HCT116 (cell line): ENCODE results near the gene CDKL5. TPM values are rescaled to one million over a fixed set of nuclear protein-coding genes. Genes with fewer than 3 reads are reported as not detected.

Experiments used
- ATAC-seq: fragments of 200-7000 bp; cut with Tn5 transposase; 2 replicates; pipeline ENCODE4 v1.9.1; 2020; ENCODE audit warnings: mild to moderate bottlenecking, moderate library complexity
- BruUV-seq: library from RNA; stranded (reverse); fragments of 400-500 nt; replicated peaks from 2 replicates; lab custom pipeline; 2021; lab: Mats Ljungman, UMichigan
- CTCF ChIA-PET: fragments of 300-600 bp; sonication (Branson Sonifier 250); formaldehyde crosslinking; loops from one replicate; lab custom pipeline; 2021; ENCODE audit warnings: antibody characterized with exemption; lab: Charles Lee
- POLR2A ChIA-PET: fragments of 300-600, 350-600 bp; sonication (Branson Sonifier 250); formaldehyde crosslinking; loops from one replicate; lab custom pipeline; 2021; ENCODE audit warnings: antibody characterized with exemption; lab: Charles Lee
- RAD21 ChIA-PET, 2 experiments: fragments of 300-600 bp; sonication (Branson Sonifier 250); formaldehyde crosslinking; loops; one replicate each; lab custom pipeline; 2023; ENCODE audit warnings: low total read pairs in 2 of 2; ENCODE audit not compliant: uncharacterized antibody in 2 of 2, unreplicated experiment in 2 of 2, low non-redundant PET in 1 of 2; lab: Charles Lee
- DNase-seq: peaks from one replicate; pipeline ENCODE4 v3.0.0-alpha.2; 2010; ENCODE audit warnings: low read depth, low spot score
- H2AFZ ChIP-seq: fragments of 200-600 bp; shearing (Covaris generic), sonication (generic); 2 replicates; pipeline ENCODE4 v1.6.1; 2017; ENCODE audit warnings: low read depth, mixed run types, mixed read lengths, antibody characterized with exemption, low read length; ENCODE audit not compliant: poor library complexity, severe bottlenecking
- H3K27ac ChIP-seq: 2 replicates; pipeline ENCODE4 v1.5.1; 2012; ENCODE audit warnings: low read depth, low read length
- H3K27me3 ChIP-seq: fragments of 200-600 bp; sonication (generic); 2 replicates; pipeline ENCODE4 v1.6.1; 2016; ENCODE audit warnings: mixed run types, low read length, mixed read lengths; ENCODE audit not compliant: insufficient read depth
- H3K36me3 ChIP-seq, 2 experiments: fragments of 200-500 bp in 1 of 2; fragments of 200-600 bp in 1 of 2; sonication (Bioruptor generic) in 1 of 2; sonication (generic) in 1 of 2; 2 replicates each; pipeline versions ENCODE4 v1.5.1 to v1.6.1; 2014 to 2016; ENCODE audit warnings: low read length in 2 of 2, inconsistent platforms in 1 of 2, mixed read lengths in 1 of 2, mixed run types in 1 of 2; ENCODE audit not compliant: insufficient read depth in 2 of 2, control insufficient read depth in 1 of 2
- H3K4me1 ChIP-seq, 2 experiments: fragments of 200-600 bp in 1 of 2; sonication (generic) in 1 of 2; 2 replicates each; pipeline versions ENCODE4 v1.5.1 to v1.6.1; 2012 to 2017; ENCODE audit warnings: low read length in 2 of 2, inconsistent platforms in 1 of 2, mild to moderate bottlenecking in 1 of 2, mixed read lengths in 1 of 2, mixed run types in 1 of 2, moderate library complexity in 1 of 2; ENCODE audit not compliant: insufficient read depth in 2 of 2, control insufficient read depth in 1 of 2
- H3K4me2 ChIP-seq: fragments of 200-600 bp; sonication (generic); 2 replicates; pipeline ENCODE4 v1.6.1; 2017; ENCODE audit warnings: mixed run types, low read length, mixed read lengths
- H3K4me3 ChIP-seq, 2 experiments: fragments of 200-600 bp in 1 of 2; sonication (generic) in 1 of 2; replicated peaks in 1 of 2; 2 replicates each; pipeline ENCODE4 v1.5.1; 2011 to 2016; ENCODE audit warnings: low read length in 2 of 2, control low read depth in 1 of 2, low read depth in 1 of 2, mild to moderate bottlenecking in 1 of 2, mixed read lengths in 1 of 2, mixed run types in 1 of 2
- H3K79me2 ChIP-seq: fragments of 200-600 bp; sonication (generic); 2 replicates; pipeline ENCODE4 v1.6.1; 2017; ENCODE audit warnings: mild to moderate bottlenecking, mixed run types, low read length, moderate library complexity, mixed read lengths; ENCODE audit not compliant: insufficient read depth
- H3K9ac ChIP-seq: fragments of 200-600 bp; sonication (generic); 2 replicates; pipeline ENCODE4 v1.6.1; 2016; ENCODE audit warnings: low read length, mixed read lengths
- H3K9me2 ChIP-seq: fragments of 200-600 bp; sonication (generic), shearing (Covaris generic); 2 replicates; pipeline ENCODE4 v1.6.1; 2017; ENCODE audit warnings: mixed run types, mild to moderate bottlenecking, moderate library complexity; ENCODE audit not compliant: insufficient read depth
- H3K9me3 ChIP-seq, 2 experiments: fragments of 200-500 bp in 1 of 2; fragments of 200-600 bp in 1 of 2; sonication (Bioruptor generic) in 1 of 2; sonication (generic) in 1 of 2; 2 replicates each; pipeline ENCODE4 v1.6.1; 2014 to 2017; ENCODE audit warnings: low read length in 2 of 2, mixed read lengths in 2 of 2, inconsistent platforms in 1 of 2, low read depth in 1 of 2, mild to moderate bottlenecking in 1 of 2, mixed run types in 1 of 2, moderate library complexity in 1 of 2; ENCODE audit not compliant: control insufficient read depth in 1 of 2, insufficient read depth in 1 of 2
- H4K20me1 ChIP-seq: fragments of 200-600 bp; sonication (generic), shearing (Covaris generic); 2 replicates; pipeline ENCODE4 v1.6.1; 2017; ENCODE audit warnings: mixed run types, mild to moderate bottlenecking, moderate library complexity; ENCODE audit not compliant: insufficient read depth
- CEBPB ChIP-seq: IDR thresholded peaks from 2 replicates; pipeline ENCODE4 v1.6.1; 2012; ENCODE audit warnings: low read depth
- CTCF ChIP-seq, 3 experiments: fragments of 200-600 bp in 1 of 3; sonication (generic) in 1 of 3; IDR thresholded peaks in 2 of 3; conservative IDR thresholded peaks in 1 of 3; 2 replicates each; pipeline ENCODE4 v1.5.1; 2012 to 2017; ENCODE audit warnings: low read depth in 2 of 3, low read length in 2 of 3, antibody characterized with exemption in 1 of 3, borderline replicate concordance in 1 of 3, control low read depth in 1 of 3, mild to moderate bottlenecking in 1 of 3, mixed read lengths in 1 of 3, mixed run types in 1 of 3, moderate library complexity in 1 of 3; ENCODE audit not compliant: insufficient read depth in 1 of 3
- ELF1 ChIP-seq: IDR thresholded peaks from 2 replicates; pipeline ENCODE4 v1.6.1; 2012; ENCODE audit warnings: low read depth, borderline replicate concordance
- EZH2 ChIP-seq: fragments of 200-600 bp; sonication (generic); IDR thresholded peaks from 2 replicates; pipeline ENCODE4 v1.6.1; 2017; ENCODE audit warnings: antibody characterized with exemption, mixed run types
- EZH2phosphoT487 ChIP-seq: fragments of 200-600 bp; IDR thresholded peaks from 2 replicates; pipeline ENCODE4 v1.6.1; 2018; ENCODE audit warnings: antibody characterized with exemption, borderline replicate concordance
- FOSL1 ChIP-seq: IDR thresholded peaks from 2 replicates; pipeline ENCODE4 v1.6.1; 2012; ENCODE audit warnings: low read depth
- MAX ChIP-seq: IDR thresholded peaks from 2 replicates; pipeline ENCODE4 v1.6.1; 2012
- POLR2A ChIP-seq: IDR thresholded peaks from 2 replicates; pipeline ENCODE4 v1.7.0; 2011; ENCODE audit warnings: borderline replicate concordance; ENCODE audit not compliant: insufficient read depth, insufficient read length; ENCODE audit errors: extremely low read depth
- POLR2AphosphoS5 ChIP-seq: IDR thresholded peaks from 2 replicates; pipeline ENCODE4 v1.6.1; 2011; ENCODE audit warnings: mild to moderate bottlenecking, low read depth, low read length, moderate library complexity
- RAD21 ChIP-seq: IDR thresholded peaks from 2 replicates; pipeline ENCODE4 v1.6.1; 2012; ENCODE audit warnings: low read depth, mild to moderate bottlenecking
- REST ChIP-seq: IDR thresholded peaks from 2 replicates; pipeline ENCODE4 v1.6.1; 2012; ENCODE audit warnings: low read depth
- SIN3A ChIP-seq: IDR thresholded peaks from 2 replicates; pipeline ENCODE4 v1.6.1; 2012; ENCODE audit warnings: low read depth
- SP1 ChIP-seq: IDR thresholded peaks from 2 replicates; pipeline ENCODE4 v1.6.1; 2012; ENCODE audit warnings: low read depth
- SRF ChIP-seq: IDR thresholded peaks from 2 replicates; pipeline ENCODE4 v1.6.1; 2012; ENCODE audit warnings: low read depth
- TCF7L2 ChIP-seq: IDR thresholded peaks from 2 replicates; pipeline ENCODE4 v1.7.0; 2011; ENCODE audit warnings: borderline replicate concordance, inconsistent platforms; ENCODE audit not compliant: insufficient read depth, insufficient read length; ENCODE audit errors: extremely low read depth
- YY1 ChIP-seq: IDR thresholded peaks from 2 replicates; pipeline ENCODE4 v1.6.1; 2011; ENCODE audit warnings: low read length, low read depth, moderate library complexity, mild to moderate bottlenecking; ENCODE audit not compliant: insufficient replicate concordance; ENCODE audit errors: extremely low read depth
- ZBTB33 ChIP-seq: IDR thresholded peaks from 2 replicates; pipeline ENCODE4 v1.6.1; 2011; ENCODE audit warnings: mild to moderate bottlenecking, low read length, moderate library complexity; ENCODE audit not compliant: insufficient replicate concordance; ENCODE audit errors: extremely low read depth
- ZFX ChIP-seq: fragments of 450-650 bp; IDR thresholded peaks from 2 replicates; pipeline ENCODE4 v1.6.1; 2017
- ZNF274 ChIP-seq: fragments of 200-500 bp; sonication (Bioruptor generic); IDR thresholded peaks from 2 replicates; pipeline ENCODE4 v1.6.1; 2014; ENCODE audit warnings: mild to moderate bottlenecking, low read depth, low read length, inconsistent platforms
- intact Hi-C: fragments of 100-400 bp; cut with micrococcal nuclease; formaldehyde crosslinking; loops from 2 replicates; pipeline ENCODE4 v1.10.0; 2022
- total RNA-seq: library from RNA; stranded (reverse); gene quantifications from one replicate; pipeline ENCODE4 v1.2.1, GENCODE V29; 2021; ENCODE audit not compliant: unreplicated experiment

CDKL5 gene
- total RNA-seq, 1 experiment from 2014 or later = 2.5 TPM

- Histone ChIP-seq H3K27me3 (no peaks in the 10 kb centered on the region), H2AFZ (no peak overlapping the region), H3K4me3 (no peak overlapping the region), H3K36me3 (no peaks in the 10 kb centered on the region), H3K9ac (no peak overlapping the region), H4K20me1 (no peaks in the 10 kb centered on the region), H3K4me2 (no peak overlapping the region), H3K79me2 (no peaks in the 10 kb centered on the region), H3K4me1 (no peaks in the 10 kb centered on the region), H3K9me2 (no peaks in the 10 kb centered on the region), H3K27ac (no peak overlapping the region), H3K9me3 (no peaks in the 10 kb centered on the region)
- POLR2A ChIA-PET = no interaction called here
- CTCF ChIA-PET = no interaction called here
- BruUV-seq = no TSS peak
- no peak for TF ChIP-seq ELF1
- no peak for TF ChIP-seq FOSL1
- TF ChIP-seq POLR2A = no peak
- no peak for TF ChIP-seq CEBPB
- no peak for TF ChIP-seq EZH2
- no peak for TF ChIP-seq REST
- TF ChIP-seq SRF = no peak
- no peak for TF ChIP-seq MAX
- TF ChIP-seq CTCF (IDR thresholded peaks at IDR 0.05 in 2 of 3, conservative IDR thresholded peaks at IDR 0.05 in 1 of 3; ENCODE audit: borderline replicate concordance in 1 of 3, insufficient read depth in 1 of 3, low read depth in 2 of 3, low read length in 2 of 3) = no peak
- no peak for TF ChIP-seq RAD21
- TF ChIP-seq POLR2AphosphoS5 = no peak
- no peak for TF ChIP-seq YY1
- no peak for TF ChIP-seq ZBTB33
- no peak for TF ChIP-seq TCF7L2
- no peak for TF ChIP-seq SIN3A
- no peak for TF ChIP-seq EZH2phosphoT487
- no peak for TF ChIP-seq ZNF274
- no peak for TF ChIP-seq SP1
- TF ChIP-seq ZFX = no peak
- no peak for ATAC-seq
- RAD21 ChIA-PET = no interaction called here
- intact Hi-C loops = no loop called here
- DNase-seq = no peak
Measured at GRCh38 chrX:18582910-18583493, 157.6 kb downstream of the CDKL5 start.
